Testis (tissue), 2 donors: Measurements from ENCODE around the gene MRPL50.

Experiments
- CTCF ChIP-seq, 3 experiments: fragments of 450-650 bp in 2 of 3; fragments of 200-600 bp in 1 of 3; sonication (generic) in 1 of 3; IDR thresholded peaks; one replicate each; pipeline ENCODE4 v1.5.1; 2016 to 2019; ENCODE audit warnings: antibody characterized with exemption in 3 of 3, mild to moderate bottlenecking in 2 of 3, moderate library complexity in 1 of 3
- POLR2A ChIP-seq: fragments of 450-650 bp; IDR thresholded peaks from one replicate; pipeline ENCODE4 v1.6.1; 2017; ENCODE audit warnings: antibody characterized with exemption, mild to moderate bottlenecking, moderate library complexity

DNA sequence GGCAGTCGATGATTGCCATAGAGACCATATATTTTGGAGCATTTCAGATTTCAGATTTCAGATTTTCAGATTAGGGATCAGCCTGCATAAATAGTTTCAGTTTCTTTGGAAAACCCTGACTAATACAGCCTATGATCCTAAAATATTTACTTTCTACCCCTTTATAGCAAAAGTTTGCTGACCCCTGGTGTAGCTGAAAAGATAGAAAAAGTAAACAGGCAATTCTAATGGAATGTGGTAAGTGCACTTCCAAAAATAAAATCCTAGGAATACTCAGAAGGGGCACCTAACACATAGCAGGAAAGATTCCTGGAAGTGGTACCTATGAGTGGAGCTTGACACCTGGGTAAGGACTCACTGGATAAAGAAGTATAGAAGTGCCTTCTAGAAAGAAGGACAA is 48.1 kb downstream of the MRPL50 start:
- TF ChIP-seq POLR2A, result no peak
- TF ChIP-seq CTCF (IDR thresholded peaks at IDR 0.05), result no peak
